Vagina (tissue), 2 donors: ENCODE measurements around the gene ITGA11. TPM values are rescaled to one million over a fixed set of nuclear protein-coding genes. Genes with fewer than 3 reads are reported as not detected.

ENCODE experiments used
- DNase-seq, 2 donors: peaks; one replicate each; pipeline ENCODE4 v3.0.0-alpha.2; 2017; ENCODE audit errors: extremely low spot score in 2 of 2
- H3K27ac ChIP-seq: fragments of 200-600 bp; sonication (generic); one replicate; pipeline ENCODE4 v1.5.1; 2019
- H3K27me3 ChIP-seq: fragments of 200-600 bp; sonication (generic); one replicate; pipeline ENCODE4 v1.5.1; 2019
- H3K36me3 ChIP-seq, 2 donors: fragments of 200-600 bp; sonication (generic); one replicate each; pipeline ENCODE4 v1.5.1; 2017 to 2019
- H3K4me1 ChIP-seq: fragments of 200-600 bp; sonication (generic); one replicate; pipeline ENCODE4 v1.5.1; 2019
- H3K4me3 ChIP-seq, 2 donors: fragments of 200-600 bp; sonication (generic); 1 replicate in 1 of 2; 2 replicates in 1 of 2; pipeline ENCODE4 v1.5.1; 2016 to 2019
- H3K9me3 ChIP-seq: fragments of 200-600 bp; sonication (generic); one replicate; pipeline ENCODE4 v1.5.1; 2019
- CTCF ChIP-seq, 3 experiments: fragments of 450-650 bp in 2 of 3; fragments of 200-600 bp in 1 of 3; sonication (generic) in 1 of 3; IDR thresholded peaks; one replicate each; pipeline ENCODE4 v1.5.1; 2017 to 2019; ENCODE audit warnings: antibody characterized with exemption in 3 of 3, mild to moderate bottlenecking in 2 of 3, moderate library complexity in 2 of 3
- POLR2A ChIP-seq, 2 donors: fragments of 450-650 bp; IDR thresholded peaks; one replicate each; pipeline ENCODE4 v1.6.1; 2017; ENCODE audit warnings: antibody characterized with exemption in 2 of 2, mild to moderate bottlenecking in 2 of 2, moderate library complexity in 2 of 2
- POLR2AphosphoS5 ChIP-seq, 2 donors: sonication (generic); formaldehyde crosslinking; IDR thresholded peaks; one replicate each; pipeline ENCODE4 v1.9.0; 2017; ENCODE audit warnings: antibody characterized with exemption in 2 of 2, mild to moderate bottlenecking in 2 of 2, low read depth in 1 of 2; ENCODE audit not compliant: insufficient read depth in 1 of 2
- intact Hi-C: fragments of 100-400 bp; cut with DNase I; formaldehyde crosslinking; loops from one replicate; pipeline ENCODE4 v1.15.1; 2023
- total RNA-seq: library from RNA; depleted of rRNA; stranded (reverse); fragments of >200 nt; gene quantifications from one replicate; pipeline ENCODE4 v1.2.3, GENCODE V29; 2016

The ITGA11 gene
- total RNA-seq, 1 donor from 2014 or later, result 15.5 TPM

GRCh38 chr15:68318931-68319909 lies 112.7 kb downstream of the ITGA11 start:
- no peak overlapping the region for H3K27ac ChIP-seq
- H3K4me1 ChIP-seq, result no peaks in the 10 kb centered on the region
- intact Hi-C loops, result no loop called here
- H3K4me3 ChIP-seq, result no peak overlapping the region
- no peaks in the 10 kb centered on the region for H3K27me3 ChIP-seq
- TF ChIP-seq POLR2A (IDR thresholded peaks at IDR 0.05) (no peak), CTCF (IDR thresholded peaks at IDR 0.05) (no peak), POLR2AphosphoS5 (IDR thresholded peaks at IDR 0.05; ENCODE audit: insufficient read depth in 1 of 2, low read depth in 1 of 2) (no peak)
- DNase-seq, result no peak
- H3K9me3 ChIP-seq, result no peaks in the 10 kb centered on the region
- no peaks in the 10 kb centered on the region for H3K36me3 ChIP-seq

GRCh38 chr15:68318008-68318835 lies 113.7 kb downstream of the ITGA11 start:
- H3K4me1 ChIP-seq, result no peaks in the 10 kb centered on the region
- TF ChIP-seq POLR2AphosphoS5 (IDR thresholded peaks at IDR 0.05; ENCODE audit: insufficient read depth in 1 of 2, low read depth in 1 of 2) (no peak), CTCF (IDR thresholded peaks at IDR 0.05) (no peak), POLR2A (IDR thresholded peaks at IDR 0.05) (no peak)
- H3K27me3 ChIP-seq, result no peaks in the 10 kb centered on the region
- no peak overlapping the region for H3K27ac ChIP-seq
- H3K9me3 ChIP-seq, result no peaks in the 10 kb centered on the region
- H3K4me3 ChIP-seq, result no peak overlapping the region
- no peak for DNase-seq
- intact Hi-C loops, result no loop called here
- H3K36me3 ChIP-seq, result no peaks in the 10 kb centered on the region

GRCh38 chr15:68317281-68318007 lies 114.5 kb downstream of the ITGA11 start:
- no peak for DNase-seq
- TF ChIP-seq CTCF (IDR thresholded peaks at IDR 0.05), result no peak
- no peak for TF ChIP-seq POLR2A (IDR thresholded peaks at IDR 0.05)
- no peak for TF ChIP-seq POLR2AphosphoS5 (IDR thresholded peaks at IDR 0.05; ENCODE audit: insufficient read depth in 1 of 2, low read depth in 1 of 2)
- no peaks in the 10 kb centered on the region for H3K9me3 ChIP-seq
- intact Hi-C loops, result no loop called here
- H3K4me1 ChIP-seq, result no peaks in the 10 kb centered on the region
- no peaks in the 10 kb centered on the region for H3K36me3 ChIP-seq
- H3K4me3 ChIP-seq, result no peak overlapping the region
- H3K27me3 ChIP-seq, result no peaks in the 10 kb centered on the region
- no peak overlapping the region for H3K27ac ChIP-seq

- DNase-seq, result peak in 1 of 2 donors; percentile 84
- H3K4me3 ChIP-seq, result no peak overlapping the region
- intact Hi-C loops, result no loop called here
- no peaks in the 10 kb centered on the region for H3K4me1 ChIP-seq
- H3K27ac ChIP-seq, result no peak overlapping the region
- H3K27me3 ChIP-seq, result no peaks in the 10 kb centered on the region
- TF ChIP-seq CTCF (IDR thresholded peaks at IDR 0.05) (no peak), POLR2A (IDR thresholded peaks at IDR 0.05) (no peak), POLR2AphosphoS5 (IDR thresholded peaks at IDR 0.05; ENCODE audit: insufficient read depth in 1 of 2, low read depth in 1 of 2) (no peak)
- H3K9me3 ChIP-seq, result no peaks in the 10 kb centered on the region
- no peaks in the 10 kb centered on the region for H3K36me3 ChIP-seq
These were observed 115.7 kb downstream of the ITGA11 start for GRCh38 chr15:68316061-68316804.
